GM18951 (cell line): ENCODE data around the gene CDK19.
"Not testable (repeated sequence)": the region's sequence is repeated elsewhere in the genome, so short reads cannot be mapped to it uniquely, and the experiment has no call there.

ENCODE experiments used
- POLR2A ChIP-seq: IDR thresholded peaks from 4 replicates; pipeline ENCODE4 v1.6.1; 2011; ENCODE audit warnings: mild to moderate bottlenecking; ENCODE audit not compliant: insufficient read length, insufficient read depth; ENCODE audit errors: extremely low read depth
- in situ Hi-C: fragments of 300-500 bp; cut with MboI; formaldehyde crosslinking; loops from one replicate; pipeline ENCODE4 v1.12.0; 2022; ENCODE audit warnings: low sequenced_read_pairs, mixed read lengths, inconsistent platforms; ENCODE audit not compliant: unreplicated experiment

The CDK19 gene

DNA sequence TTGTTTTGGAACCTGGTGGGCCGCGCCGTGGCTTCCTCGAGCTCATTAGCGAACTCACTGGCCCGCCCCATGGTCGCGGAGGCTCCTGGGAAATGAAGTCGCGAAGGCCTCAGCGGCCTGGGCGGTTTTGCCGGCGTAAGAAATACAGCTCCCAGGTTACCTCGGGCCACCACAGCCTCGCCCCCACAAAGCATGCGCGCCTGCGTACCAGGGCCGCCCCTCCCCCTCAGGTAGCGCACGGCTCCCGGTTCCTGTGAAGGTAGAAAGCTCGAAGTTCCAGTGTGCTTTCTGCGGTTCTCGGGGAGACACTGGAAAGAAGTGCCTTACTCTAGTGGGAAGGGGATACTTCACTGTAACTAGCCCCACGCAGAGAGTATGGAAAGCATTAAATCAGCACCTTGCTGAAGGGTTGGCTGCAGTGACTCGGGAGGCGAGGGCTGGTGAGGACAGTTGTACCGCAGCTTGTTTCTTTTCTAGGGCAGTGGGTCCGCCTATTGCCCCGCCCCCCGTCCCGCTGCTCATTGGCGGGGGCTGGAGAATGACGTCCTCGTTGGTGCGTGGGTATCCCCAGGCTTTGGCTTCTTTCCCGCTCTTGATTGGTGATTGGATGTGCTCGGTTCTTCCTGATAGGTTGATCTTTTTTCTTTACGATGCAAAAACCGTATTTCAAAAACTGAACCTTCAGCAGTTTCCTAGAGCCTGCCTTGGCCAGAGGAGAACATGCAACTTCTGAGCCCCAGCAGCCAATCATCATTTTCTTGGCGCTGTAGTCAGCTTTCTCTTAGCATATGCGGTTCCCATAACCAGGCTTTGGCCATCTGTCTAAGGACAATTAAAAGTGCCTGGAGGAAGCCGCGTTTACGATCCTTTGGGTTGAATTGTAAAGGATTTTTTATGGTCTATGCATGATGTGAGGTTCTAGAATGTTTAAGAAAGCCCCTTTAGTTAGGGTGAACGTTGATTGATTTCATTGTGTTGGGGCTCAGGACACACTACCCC lies at the start of gene CDK19:
CDK19 (minus strand) TSS at position 59 of the 999 bp plus-strand sequence. CDS start 333 bp downstream, outside the sequence.
- peak; percentile 86 for TF ChIP-seq POLR2A

DNA sequence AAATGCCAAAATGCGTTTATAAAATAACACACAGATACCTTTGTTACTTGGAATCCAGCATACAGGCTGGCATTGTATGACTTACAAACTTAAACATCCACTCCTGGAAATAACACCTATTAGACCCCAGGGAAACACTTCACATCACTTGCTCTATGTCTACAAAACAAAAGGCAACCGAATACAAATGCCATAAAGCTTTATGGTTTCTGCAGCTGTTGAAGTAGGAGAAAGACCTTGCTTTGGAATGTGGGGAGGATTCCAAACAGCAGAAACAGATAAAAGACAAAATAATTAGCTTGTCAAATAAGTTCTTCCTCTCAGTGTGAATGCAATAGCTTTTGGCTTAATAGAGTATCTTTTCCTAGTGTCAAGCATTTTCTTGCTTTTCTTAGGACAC lies 49.6 kb upstream of the CDK19 start:
- no peak for TF ChIP-seq POLR2A
- in situ Hi-C loops = no loop called here

More for the DNA sequence above, at the start of gene CDK19:
- in situ Hi-C loops = no loop called here

DNA sequence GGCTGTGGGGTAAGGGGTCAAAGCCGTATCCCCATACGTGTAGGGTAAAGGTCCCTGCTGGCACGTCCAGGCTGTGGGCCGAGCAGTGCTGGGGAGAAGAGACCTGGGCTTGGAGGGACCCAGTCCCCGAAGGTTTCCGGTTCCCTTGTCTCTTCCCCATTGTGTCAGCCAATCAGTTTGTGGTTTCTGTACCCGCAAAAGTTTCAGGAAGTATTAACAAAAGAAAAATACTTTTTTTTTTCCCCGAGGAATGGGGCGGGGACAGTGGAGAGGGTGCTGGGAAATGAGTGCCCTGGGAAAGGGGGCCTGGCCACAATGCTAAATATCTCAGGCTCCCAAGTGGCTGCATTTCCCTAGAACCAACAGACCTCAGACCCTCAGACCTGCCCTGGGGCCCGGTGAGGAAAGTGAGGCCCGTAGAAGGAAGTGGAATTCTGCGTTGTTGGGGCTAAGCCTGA lies 44.1 kb upstream of the CDK19 start:
- in situ Hi-C loops = no loop called here

DNA sequence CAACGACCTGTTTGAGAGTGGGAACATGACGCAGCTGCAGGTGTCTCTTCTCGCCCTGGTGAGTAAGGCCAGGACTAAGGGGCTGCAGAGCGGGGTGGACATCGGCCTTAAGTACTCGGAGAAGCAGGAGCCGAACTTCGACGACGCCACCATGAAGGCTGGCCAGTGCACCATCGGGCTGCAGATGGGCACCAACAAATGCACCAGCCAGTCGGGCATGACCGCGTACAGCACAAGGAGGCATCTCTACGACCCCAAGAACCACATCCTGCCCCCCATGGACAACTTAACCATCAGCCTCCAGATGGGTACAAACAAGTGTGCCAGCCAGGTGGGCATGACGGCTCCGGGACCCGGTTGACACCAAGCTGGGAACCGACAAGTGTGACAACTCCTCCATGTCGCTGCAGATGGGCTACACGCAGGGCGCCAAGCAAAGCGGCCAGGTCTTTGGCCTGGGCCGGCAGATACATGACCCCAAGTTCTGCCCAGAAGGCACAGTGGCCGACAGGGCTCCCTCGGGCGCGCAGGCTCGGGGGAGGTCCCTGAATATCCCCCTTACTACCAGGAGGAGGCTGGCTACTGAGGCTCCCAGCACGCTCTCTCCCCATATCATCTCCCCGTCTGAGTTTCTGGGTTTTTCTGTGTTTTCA lies 43.4 kb upstream of the CDK19 start:
- in situ Hi-C loops = no loop called here
- no peak for TF ChIP-seq POLR2A

More for the DNA sequence above, 44.1 kb upstream of the CDK19 start:
- TF ChIP-seq POLR2A = no peak

- TF ChIP-seq POLR2A = no peak
Measured at GRCh38 chr6:110858016-110858415, 42.7 kb upstream of the CDK19 start.

GRCh38 chr6:110856296-110856695 lies 41.0 kb upstream of the CDK19 start:
- in situ Hi-C loops = no loop called here
- no peak for TF ChIP-seq POLR2A

More at GRCh38 chr6:110858016-110858415, 42.7 kb upstream of the CDK19 start:
- in situ Hi-C loops = no loop called here

DNA sequence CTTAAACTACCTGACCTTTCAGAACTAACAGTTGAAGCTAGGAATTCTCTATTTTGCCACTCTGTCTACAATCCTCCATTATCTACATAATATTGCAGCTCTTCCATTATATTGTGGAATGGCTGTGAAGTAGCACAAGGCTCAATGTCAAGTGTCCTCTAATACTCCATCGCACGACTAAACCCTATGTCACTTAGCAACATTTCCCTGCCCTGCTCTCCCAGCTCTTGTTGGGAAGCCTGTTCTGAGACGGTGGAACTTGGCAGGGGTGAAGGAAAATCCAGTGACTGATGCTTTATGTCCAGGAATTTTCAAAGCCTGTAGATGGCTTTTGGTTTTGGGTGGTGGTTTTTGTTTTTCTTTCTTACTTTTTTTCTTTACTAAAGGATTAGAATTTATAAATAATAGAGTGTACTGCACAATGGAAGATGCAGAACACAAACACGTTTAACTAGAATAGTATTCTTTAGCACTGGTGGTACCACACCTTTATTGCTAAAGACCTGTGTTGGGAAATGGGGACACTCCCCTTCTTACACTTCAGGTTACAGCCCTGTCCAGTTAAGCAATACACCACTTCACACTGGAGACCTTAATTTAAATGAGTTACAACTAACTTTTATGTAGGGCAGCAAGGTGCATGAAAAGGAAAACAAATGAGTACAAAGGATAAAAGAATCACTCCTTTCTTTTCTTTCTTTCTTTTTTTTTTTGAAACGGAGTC lies 38.6 kb upstream of the CDK19 start:
- TF ChIP-seq POLR2A = no peak

DNA sequence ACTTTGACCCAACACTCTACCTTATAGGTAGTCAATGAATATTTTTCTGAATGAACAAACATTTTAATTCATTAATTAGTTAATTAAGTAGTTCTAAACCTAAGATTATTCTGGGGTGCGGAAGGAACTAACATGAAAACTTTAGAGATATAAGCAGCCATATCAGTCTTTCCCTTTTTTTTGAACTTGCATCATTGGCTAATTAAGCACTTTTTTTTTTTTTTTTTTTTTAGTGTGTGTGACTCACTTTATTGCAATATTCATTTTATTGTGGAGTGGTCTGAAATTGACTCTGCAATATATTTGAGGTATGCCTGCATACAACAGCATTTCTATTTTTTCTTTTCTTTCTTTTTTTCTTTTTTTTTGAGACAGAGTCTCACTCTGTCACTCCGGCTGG lies 37.5 kb upstream of the CDK19 start:
- in situ Hi-C loops = no loop called here
- TF ChIP-seq POLR2A = no peak

More for the DNA sequence above, 38.6 kb upstream of the CDK19 start:
- in situ Hi-C loops = no loop called here

DNA sequence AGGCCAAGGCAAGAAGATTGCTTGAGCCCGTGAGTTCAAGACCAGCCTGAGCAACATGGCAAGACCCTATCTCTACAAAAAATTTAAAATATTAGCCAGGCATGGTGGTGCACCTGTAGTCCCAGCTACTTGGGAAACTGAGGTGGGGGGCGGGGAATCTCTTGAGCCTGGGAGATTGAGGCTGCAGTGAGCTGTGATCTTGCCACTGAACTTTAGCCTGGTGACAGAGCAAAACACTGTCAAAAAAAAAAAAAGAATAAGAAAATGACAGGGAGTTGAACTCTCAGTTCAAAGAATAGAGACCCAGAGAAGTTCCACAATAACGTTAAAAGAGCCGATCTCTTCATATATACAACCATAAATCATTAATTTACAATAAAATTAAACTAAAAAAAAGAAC lies 34.5 kb upstream of the CDK19 start:
- in situ Hi-C loops = no loop called here
- no peak for TF ChIP-seq POLR2A

- in situ Hi-C loops = no loop called here
- no peak for TF ChIP-seq POLR2A
Measured at GRCh38 chr6:110841266-110841665, 26.0 kb upstream of the CDK19 start.

DNA sequence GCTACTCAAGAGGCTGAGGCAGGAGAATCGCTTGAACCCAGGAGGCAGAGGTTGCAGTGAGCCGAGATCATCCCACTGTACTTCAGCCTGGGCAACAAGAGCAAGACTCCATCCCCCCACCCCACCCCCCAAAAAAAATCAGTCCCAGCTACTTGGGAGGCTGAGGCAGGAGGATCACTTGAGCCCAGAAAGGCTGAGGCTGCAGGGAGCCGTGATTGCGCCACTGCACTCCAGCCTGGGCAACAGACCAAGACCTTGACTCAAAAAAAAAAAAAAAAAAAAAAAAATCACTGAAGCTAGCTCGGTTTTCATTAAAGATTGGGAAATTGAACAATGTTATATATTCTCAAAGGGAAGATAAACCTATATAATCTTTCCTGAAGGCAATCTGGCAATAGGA lies 20.5 kb upstream of the CDK19 start:
- in situ Hi-C loops = not testable (repeated sequence)

GRCh38 chr6:110833831-110834230 lies 18.6 kb upstream of the CDK19 start:
- TF ChIP-seq POLR2A = no peak
- in situ Hi-C loops = no loop called here

DNA sequence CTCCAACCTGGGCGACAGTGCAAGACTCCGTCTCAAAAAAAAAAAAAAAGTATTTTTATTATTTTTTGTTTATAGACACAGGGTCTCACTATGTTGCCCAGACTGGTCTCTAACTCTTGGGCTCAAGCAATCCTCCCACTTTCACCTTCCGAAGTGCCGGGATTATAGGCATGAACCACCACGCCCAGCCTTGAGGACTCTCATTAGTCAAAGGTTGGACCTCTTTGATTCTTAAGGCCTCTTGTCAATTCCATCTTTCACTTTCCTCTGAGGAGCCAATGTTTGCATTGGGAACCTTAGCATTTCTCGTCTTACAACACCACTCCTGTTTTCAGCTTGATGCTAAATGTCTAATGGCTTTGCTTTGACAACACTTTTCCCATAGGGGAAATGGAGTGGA lies 16.1 kb upstream of the CDK19 start:
- no peak for TF ChIP-seq POLR2A
- in situ Hi-C loops = no loop called here

DNA sequence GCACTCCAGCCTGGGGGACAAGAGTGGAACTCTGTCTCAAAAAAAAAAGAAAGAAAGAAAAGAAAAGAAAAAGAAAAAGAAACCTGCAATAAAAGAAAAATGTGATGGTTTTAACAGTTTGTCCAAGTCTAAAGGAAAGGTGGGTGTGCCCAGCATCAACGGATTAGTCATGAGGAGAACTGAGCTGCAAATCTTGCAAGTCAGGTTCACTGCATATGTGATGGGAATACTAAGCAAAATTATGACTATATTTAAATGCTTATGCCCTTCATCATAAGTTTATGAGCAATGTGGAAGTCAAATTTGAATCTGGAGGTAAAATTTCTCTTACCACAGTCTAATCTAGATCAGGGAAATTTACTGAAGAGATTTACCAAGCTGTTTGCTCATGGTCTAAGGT lies 13.1 kb upstream of the CDK19 start:
- TF ChIP-seq POLR2A = no peak

More for the DNA sequence above, 13.1 kb upstream of the CDK19 start:
- in situ Hi-C loops = no loop called here
